Progenitor cell of endocrine pancreas (in vitro differentiated cells): ENCODE results near the gene PDZD8. TPM values are rescaled to one million over a fixed set of nuclear protein-coding genes. Genes with fewer than 3 reads are reported as not detected.

Experiments used
- DNase-seq: peaks from one replicate; pipeline ENCODE4 v3.0.0; 2021; ENCODE audit warnings: low spot score; ENCODE audit not compliant: unreplicated experiment
- H3K27ac Mint-ChIP-seq: 2 replicates; pipeline ENCODE4 v1.8.0; 2021; ENCODE audit warnings: mild to moderate bottlenecking, moderate library complexity, mixed read lengths
- H3K27me3 Mint-ChIP-seq: 2 replicates; pipeline ENCODE4 v1.8.0; 2021; ENCODE audit warnings: mixed read lengths
- H3K36me3 Mint-ChIP-seq: 2 replicates; pipeline ENCODE4 v1.8.0; 2022; ENCODE audit warnings: mixed read lengths; ENCODE audit not compliant: insufficient read depth
- H3K4me1 Mint-ChIP-seq: 2 replicates; pipeline ENCODE4 v1.8.0; 2021; ENCODE audit warnings: low read depth, mixed read lengths
- H3K4me3 Mint-ChIP-seq: 2 replicates; pipeline ENCODE4 v1.8.0; 2021; ENCODE audit warnings: low read depth, mild to moderate bottlenecking, moderate library complexity, mixed read lengths
- H3K9me3 Mint-ChIP-seq: 2 replicates; pipeline ENCODE4 v1.8.0; 2021; ENCODE audit warnings: low read depth, mixed read lengths
- CTCF ChIP-seq: fragments of 200-600 bp; sonication (generic); IDR thresholded peaks from one replicate; pipeline ENCODE4 v1.5.0; 2021; ENCODE audit warnings: antibody characterized with exemption, mild to moderate bottlenecking; ENCODE audit not compliant: unreplicated experiment
- total RNA-seq: library from RNA; stranded (reverse); gene quantifications from 2 replicates; pipeline ENCODE4 v1.2.1, GENCODE V29; 2021

The PDZD8 gene
- total RNA-seq, 1 donor from 2014 or later, result 28.6 TPM

GRCh38 chr10:117411479-117412399, 36.5 kb upstream of the PDZD8 start:
- H3K27ac Mint-ChIP-seq, result no peak overlapping the region
- no peaks in the 10 kb centered on the region for H3K9me3 Mint-ChIP-seq
- H3K4me3 Mint-ChIP-seq, result no peak overlapping the region
- H3K4me1 Mint-ChIP-seq, result peaks cover 8% of the 10 kb centered on the region
- no peaks in the 10 kb centered on the region for H3K36me3 Mint-ChIP-seq
- no peak for DNase-seq
- H3K27me3 Mint-ChIP-seq, result peaks cover 14% of the 10 kb centered on the region
- no peak for TF ChIP-seq CTCF

GRCh38 chr10:117410557-117410956, 35.3 kb upstream of the PDZD8 start:
- Mint-ChIP-seq H3K4me3 (no peak overlapping the region), H3K4me1 (peaks cover 8% of the 10 kb centered on the region), H3K36me3 (no peaks in the 10 kb centered on the region), H3K27me3 (peaks cover 14% of the 10 kb centered on the region), H3K9me3 (no peaks in the 10 kb centered on the region), H3K27ac (no peak overlapping the region)
- no peak for TF ChIP-seq CTCF
- DNase-seq, result no peak

- H3K36me3 Mint-ChIP-seq, result no peaks in the 10 kb centered on the region
- peaks cover 8% of the 10 kb centered on the region for H3K4me1 Mint-ChIP-seq
- no peak for DNase-seq
- no peak overlapping the region for H3K27ac Mint-ChIP-seq
- peaks cover 14% of the 10 kb centered on the region for H3K27me3 Mint-ChIP-seq
- no peak overlapping the region for H3K4me3 Mint-ChIP-seq
- TF ChIP-seq CTCF, result no peak
- H3K9me3 Mint-ChIP-seq, result no peaks in the 10 kb centered on the region
Observed at GRCh38 chr10:117409549-117410305, 34.5 kb upstream of the PDZD8 start.

GRCh38 chr10:117408436-117409384, 33.5 kb upstream of the PDZD8 start:
- no peak for DNase-seq
- H3K9me3 Mint-ChIP-seq, result no peaks in the 10 kb centered on the region
- peaks cover 14% of the 10 kb centered on the region for H3K27me3 Mint-ChIP-seq
- H3K4me3 Mint-ChIP-seq, result no peak overlapping the region
- no peak for TF ChIP-seq CTCF
- no peak overlapping the region for H3K27ac Mint-ChIP-seq
- H3K4me1 Mint-ChIP-seq, result peaks cover 8% of the 10 kb centered on the region
- H3K36me3 Mint-ChIP-seq, result no peaks in the 10 kb centered on the region

- H3K27ac Mint-ChIP-seq, result no peak overlapping the region
- H3K36me3 Mint-ChIP-seq, result no peaks in the 10 kb centered on the region
- H3K4me1 Mint-ChIP-seq, result no peaks in the 10 kb centered on the region
- no peak overlapping the region for H3K4me3 Mint-ChIP-seq
- DNase-seq, result no peak
- H3K9me3 Mint-ChIP-seq, result no peaks in the 10 kb centered on the region
- TF ChIP-seq CTCF, result no peak
- H3K27me3 Mint-ChIP-seq, result peaks cover 7% of the 10 kb centered on the region
Observed at GRCh38 chr10:117405730-117406129, 30.5 kb upstream of the PDZD8 start.
